Measurements from ENCODE around the gene CLBA1. TPM values are rescaled to one million over a fixed set of nuclear protein-coding genes. Genes with fewer than 3 reads are reported as not detected.

Gene CLBA1
- polyA plus RNA-seq, 1 of the 3 experiments (the other 2 are of a cell fraction) = 18.5 TPM

- H3K9me2 ChIP-seq = no peaks in the 10 kb centered on the region
- no peak overlapping the region for H3K4me2 ChIP-seq
- no peaks in the 10 kb centered on the region for H3K9me3 ChIP-seq
- H3K9ac ChIP-seq = no peak overlapping the region
- no peak overlapping the region for H2AFZ ChIP-seq (ENCODE audit: low read depth)
- no peaks in the 10 kb centered on the region for H3K79me2 ChIP-seq (ENCODE audit: insufficient read depth)
- 58% methylated on average over 7 of the region's 7 CpGs for WGBS (ENCODE audit: low lambda C conversion rate)
- ChIA-PET POLR2A (interaction anchor here (0.6 kb wide), 1 partner anchor 44 kb away, joined by 4 read pairs; the partner anchor contains the start of gene CLBA1), CTCF (interaction anchor here (0.8 to 6.6 kb wide), 5 partner anchors 15 to 134 kb away, joined by 3 to 63 read pairs (median 4); no protein-coding TSS in a partner anchor)
- peak overlapping the region in 1 of 2 experiments; percentile 70; a peak in 2 of 4 replicates for H3K27ac ChIP-seq (ENCODE audit: low read depth in 2 of 2, low read length in 1 of 2)
- H4K20me1 ChIP-seq (ENCODE audit: insufficient read depth) = no peaks in the 10 kb centered on the region
- no peak overlapping the region for H3K4me3 ChIP-seq (ENCODE audit: low read depth in 2 of 2, low read length in 1 of 2)
- DNase-seq = peak; percentile 82
- H3K4me1 ChIP-seq (ENCODE audit: control insufficient read depth in 1 of 2, insufficient read depth in 2 of 2, low read depth in 1 of 2, low read length in 1 of 2) = peaks cover 11 to 16% of the 10 kb centered on the region in 2 experiments; a peak in 2 of 4 replicates
- TF ChIP-seq EP300 (IDR thresholded peaks at IDR 0.05; ENCODE audit: borderline replicate concordance in 1 of 2, low read depth in 1 of 2, low read length in 1 of 2) (peak in 1 of 2 experiments; percentile 66; a peak in 1 of 4 replicates), NRF1 (IDR thresholded peaks at IDR 0.05; ENCODE audit: low read depth, low read length) (no peak), FOXM1 (IDR thresholded peaks at IDR 0.05; ENCODE audit: low read depth) (no peak), MAX (IDR thresholded peaks at IDR 0.05; ENCODE audit: low read depth) (no peak), ELF1 (IDR thresholded peaks at IDR 0.05) (no peak), TCF12 (IDR thresholded peaks at IDR 0.05) (no peak), EZH2phosphoT487 (IDR thresholded peaks at IDR 0.05; ENCODE audit: borderline replicate concordance, low read depth) (no peak), GATA2 (CRISPR knock-in tag; IDR thresholded peaks at IDR 0.05) (peak; percentile 68), YY1 (IDR thresholded peaks at IDR 0.05; ENCODE audit: low read depth) (no peak), USF2 (IDR thresholded peaks at IDR 0.05; ENCODE audit: borderline replicate concordance, low read depth, low read length) (no peak), JUND (IDR thresholded peaks at IDR 0.05) (no peak), POLR2AphosphoS5 (IDR thresholded peaks at IDR 0.05; ENCODE audit: low read depth, low read length) (no peak), FOXJ3 (CRISPR knock-in tag; IDR thresholded peaks at IDR 0.05) (peak; percentile 70), RCOR1 (IDR thresholded peaks at IDR 0.05; ENCODE audit: low read length) (peak; percentile 81), CHD2 (IDR thresholded peaks at IDR 0.05; ENCODE audit: low read length, partially characterized antibody) (peak; percentile 72)
- TF ChIP-seq, protein P1, sequence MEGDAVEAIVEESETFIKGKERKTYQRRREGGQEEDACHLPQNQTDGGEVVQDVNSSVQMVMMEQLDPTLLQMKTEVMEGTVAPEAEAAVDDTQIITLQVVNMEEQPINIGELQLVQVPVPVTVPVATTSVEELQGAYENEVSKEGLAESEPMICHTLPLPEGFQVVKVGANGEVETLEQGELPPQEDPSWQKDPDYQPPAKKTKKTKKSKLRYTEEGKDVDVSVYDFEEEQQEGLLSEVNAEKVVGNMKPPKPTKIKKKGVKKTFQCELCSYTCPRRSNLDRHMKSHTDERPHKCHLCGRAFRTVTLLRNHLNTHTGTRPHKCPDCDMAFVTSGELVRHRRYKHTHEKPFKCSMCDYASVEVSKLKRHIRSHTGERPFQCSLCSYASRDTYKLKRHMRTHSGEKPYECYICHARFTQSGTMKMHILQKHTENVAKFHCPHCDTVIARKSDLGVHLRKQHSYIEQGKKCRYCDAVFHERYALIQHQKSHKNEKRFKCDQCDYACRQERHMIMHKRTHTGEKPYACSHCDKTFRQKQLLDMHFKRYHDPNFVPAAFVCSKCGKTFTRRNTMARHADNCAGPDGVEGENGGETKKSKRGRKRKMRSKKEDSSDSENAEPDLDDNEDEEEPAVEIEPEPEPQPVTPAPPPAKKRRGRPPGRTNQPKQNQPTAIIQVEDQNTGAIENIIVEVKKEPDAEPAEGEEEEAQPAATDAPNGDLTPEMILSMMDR (IDR thresholded peaks at IDR 0.05) = no peak
- TF ChIP-seq, protein P2, sequence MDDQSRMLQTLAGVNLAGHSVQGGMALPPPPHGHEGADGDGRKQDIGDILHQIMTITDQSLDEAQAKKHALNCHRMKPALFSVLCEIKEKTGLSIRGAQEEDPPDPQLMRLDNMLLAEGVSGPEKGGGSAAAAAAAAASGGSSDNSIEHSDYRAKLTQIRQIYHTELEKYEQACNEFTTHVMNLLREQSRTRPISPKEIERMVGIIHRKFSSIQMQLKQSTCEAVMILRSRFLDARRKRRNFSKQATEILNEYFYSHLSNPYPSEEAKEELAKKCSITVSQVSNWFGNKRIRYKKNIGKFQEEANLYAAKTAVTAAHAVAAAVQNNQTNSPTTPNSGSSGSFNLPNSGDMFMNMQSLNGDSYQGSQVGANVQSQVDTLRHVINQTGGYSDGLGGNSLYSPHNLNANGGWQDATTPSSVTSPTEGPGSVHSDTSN (IDR thresholded peaks at IDR 0.05) = no peak
- no peaks in the 10 kb centered on the region for H3K27me3 ChIP-seq (ENCODE audit: insufficient read depth)
- peaks cover 39% of the 10 kb centered on the region for H3F3A ChIP-seq (replicated peaks; ENCODE audit: insufficient read depth)
- no peaks in the 10 kb centered on the region for H3K36me3 ChIP-seq (replicated peaks in 1 of 2; ENCODE audit: control insufficient read depth in 1 of 2, insufficient read depth in 2 of 2, low read length in 1 of 2)
These were observed 43.8 kb downstream of the CLBA1 start for GRCh38 chr14:105029402-105029801.
